GM12873 (cell line): Measurements from ENCODE around the gene DNAJC7.

ENCODE experiments used
- CTCF ChIP-seq: IDR thresholded peaks from 2 replicates; pipeline ENCODE4 v1.5.1; 2012; ENCODE audit warnings: low read depth, mild to moderate bottlenecking, moderate library complexity, low read length, control low read depth; ENCODE audit not compliant: insufficient read depth; ENCODE audit errors: missing control alignments

Gene DNAJC7

GRCh38 chr17:42016941-42017865 is at the start of gene DNAJC7:
DNAJC7 (minus strand) TSS chr17:42017439; CDS start chr17:42017416, 23 bp downstream.
- peak; percentile 2 for TF ChIP-seq CTCF

GRCh38 chr17:42065201-42065600 is 48.0 kb upstream of the DNAJC7 start:
- no peak for TF ChIP-seq CTCF

GRCh38 chr17:42062681-42063080 is 45.4 kb upstream of the DNAJC7 start:
- no peak for TF ChIP-seq CTCF

- TF ChIP-seq CTCF, result no peak
These were observed 44.6 kb upstream of the DNAJC7 start for GRCh38 chr17:42061646-42062487.

- TF ChIP-seq CTCF, result no peak
These were observed 43.0 kb upstream of the DNAJC7 start for GRCh38 chr17:42060231-42060630.

GRCh38 chr17:42059815-42060214 is 42.6 kb upstream of the DNAJC7 start:
- no peak for TF ChIP-seq CTCF

- TF ChIP-seq CTCF, result no peak
These were observed 40.8 kb upstream of the DNAJC7 start for GRCh38 chr17:42058063-42058462.
